ENCODE data around the gene DECR2.
"Not testable (repeated sequence)": the region's sequence is repeated elsewhere in the genome, so short reads cannot be mapped to it uniquely, and the experiment has no call there.

DECR2 gene

DNA sequence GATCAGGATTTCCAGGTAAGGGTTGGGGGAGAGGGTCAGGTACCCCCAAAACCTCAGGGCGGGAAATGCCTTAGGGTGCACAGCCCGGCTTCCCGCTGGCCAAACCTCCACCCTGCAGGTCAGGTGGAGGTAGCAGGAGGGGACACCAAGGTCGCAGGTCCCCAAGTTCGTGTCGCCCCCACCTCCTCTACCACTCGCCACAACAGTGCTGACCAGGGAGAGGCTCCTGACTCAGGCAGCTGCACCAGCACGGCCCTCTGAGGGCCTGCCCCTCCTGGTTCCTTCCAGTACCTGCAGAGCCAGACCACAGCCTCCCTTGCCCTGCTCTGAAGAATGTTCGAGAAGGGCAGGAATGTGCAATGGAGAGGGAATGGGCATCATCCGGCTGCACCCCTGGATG is 35.2 kb upstream of the DECR2 start:
- in situ Hi-C loops (cut with MboI; ENCODE audit: low sequenced_read_pairs): no loop called here

DNA sequence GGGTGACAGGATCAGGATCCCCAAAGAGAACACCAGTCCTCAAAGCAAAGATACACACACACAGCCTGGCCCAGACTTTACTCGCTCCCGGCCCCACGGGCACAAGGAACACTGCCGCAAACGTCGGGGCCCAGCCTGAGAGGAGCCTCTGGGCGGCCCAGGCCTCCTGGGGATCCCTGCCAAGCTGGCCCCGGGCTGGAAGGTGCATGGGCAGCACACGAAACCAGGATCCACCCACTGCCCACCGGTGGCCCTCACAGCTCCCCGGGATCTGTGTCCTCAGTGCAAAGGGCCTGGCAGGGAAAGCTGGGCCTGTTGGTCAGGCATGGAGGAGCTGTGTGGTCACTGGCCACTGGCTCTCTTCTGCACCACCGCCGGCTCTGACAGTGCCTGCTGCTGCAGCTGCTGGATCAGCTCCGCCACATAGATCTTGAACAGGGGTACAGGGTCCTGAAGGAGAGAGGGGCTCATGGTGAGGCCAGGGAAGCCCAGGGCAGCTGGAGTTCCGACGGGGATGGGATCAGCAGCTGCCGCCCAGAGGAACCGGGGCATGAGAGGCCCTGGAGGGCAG is 34.3 kb upstream of the DECR2 start:
- in situ Hi-C loops (cut with MboI; ENCODE audit: low sequenced_read_pairs): no loop called here

DNA sequence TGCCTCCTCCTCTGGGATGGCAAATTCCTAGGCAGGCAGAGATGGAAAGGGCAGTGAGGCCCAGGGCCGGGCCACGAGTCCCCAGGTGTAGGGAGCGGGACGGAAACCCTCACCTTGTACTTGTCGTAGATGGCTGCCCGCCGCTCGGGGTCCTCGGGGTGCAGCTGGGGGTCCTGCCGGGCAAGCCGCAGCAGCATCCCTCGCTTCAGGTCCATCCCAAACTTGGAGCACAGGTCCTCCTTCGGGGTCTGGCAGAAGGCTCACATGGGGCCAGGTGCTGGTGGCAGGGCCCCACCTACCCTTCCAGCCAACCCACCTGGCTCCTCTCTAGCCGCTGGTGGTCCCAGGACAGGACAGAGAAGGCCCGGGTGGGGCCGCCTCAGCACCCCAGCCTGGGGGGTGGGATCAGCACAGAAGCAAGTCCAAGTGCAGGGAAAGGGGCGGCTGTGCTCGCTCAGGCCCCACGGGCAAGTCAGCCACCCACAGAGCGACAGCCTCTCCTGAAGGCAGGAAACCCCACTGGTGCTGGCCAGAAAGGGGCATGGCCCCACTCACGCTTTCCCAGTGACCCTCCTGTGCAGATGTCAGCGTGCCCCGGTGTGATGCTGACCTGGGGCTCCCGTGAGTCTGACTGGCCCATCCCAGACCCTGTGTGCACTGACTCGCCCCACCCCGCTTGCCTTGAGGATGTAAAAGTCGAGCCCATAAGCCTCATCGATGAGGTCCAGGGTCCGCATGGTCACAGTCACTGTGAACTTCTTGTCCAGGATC is 33.1 kb upstream of the DECR2 start:
- in situ Hi-C loops (cut with MboI; ENCODE audit: low sequenced_read_pairs): no loop called here

DNA sequence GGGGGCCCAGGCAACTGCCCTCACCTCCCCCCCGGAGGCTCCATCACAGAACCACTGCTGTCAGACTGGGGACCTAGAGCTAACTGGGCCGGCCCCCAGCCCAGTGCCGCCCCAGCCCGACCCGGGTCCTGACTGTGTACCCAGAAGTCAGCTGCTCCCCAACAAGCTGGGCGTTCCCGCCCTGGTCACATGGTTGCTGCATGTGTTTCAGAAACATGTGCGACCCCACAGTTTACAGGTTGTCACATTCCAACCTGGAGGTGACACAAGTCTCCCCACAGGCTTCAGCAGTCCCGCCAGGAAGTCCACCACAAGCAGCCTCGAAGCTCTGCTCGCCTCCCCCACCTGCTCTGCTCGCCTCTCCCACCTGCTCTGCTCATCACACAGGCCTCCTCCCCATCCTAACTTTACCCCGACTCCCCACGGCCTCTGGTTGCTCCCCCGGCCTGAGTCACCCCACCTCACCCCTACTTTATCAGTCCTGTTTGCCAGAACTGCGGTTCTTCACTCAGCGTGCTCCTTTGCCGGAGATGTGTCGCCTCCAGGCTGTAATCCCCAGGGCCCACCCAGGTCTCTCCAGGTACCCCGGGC is 32.3 kb upstream of the DECR2 start:
- in situ Hi-C loops (cut with MboI; ENCODE audit: low sequenced_read_pairs): no loop called here

DNA sequence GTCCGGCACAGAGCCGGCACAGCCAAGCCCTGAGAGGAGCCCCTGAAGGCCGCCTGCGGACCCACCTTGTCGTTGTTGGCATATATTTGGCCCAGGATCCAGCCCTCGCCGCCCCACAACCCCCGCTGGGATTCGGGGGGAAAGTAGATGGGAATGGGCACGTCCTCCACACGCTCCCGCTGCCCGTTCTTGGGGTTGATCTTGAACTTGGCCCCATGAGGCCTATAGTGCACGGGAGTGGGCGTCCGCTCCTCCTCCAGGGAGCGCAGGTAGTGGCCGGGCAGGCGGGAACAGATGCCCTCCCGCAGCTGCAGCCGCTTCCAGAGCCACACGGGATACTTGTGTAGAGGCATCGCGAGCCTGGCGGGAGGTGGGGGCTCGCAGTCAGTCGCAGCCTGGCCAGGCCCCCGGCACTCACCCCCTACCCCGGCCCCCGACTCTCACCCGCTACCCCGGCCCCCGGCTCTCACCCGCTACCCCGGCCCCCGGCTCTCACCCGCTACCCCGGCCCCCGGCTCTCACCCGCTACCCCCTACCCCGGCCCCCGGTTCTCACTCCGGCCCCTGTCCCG is 31.7 kb upstream of the DECR2 start:
- in situ Hi-C loops (cut with MboI; ENCODE audit: low sequenced_read_pairs): no loop called here

DNA sequence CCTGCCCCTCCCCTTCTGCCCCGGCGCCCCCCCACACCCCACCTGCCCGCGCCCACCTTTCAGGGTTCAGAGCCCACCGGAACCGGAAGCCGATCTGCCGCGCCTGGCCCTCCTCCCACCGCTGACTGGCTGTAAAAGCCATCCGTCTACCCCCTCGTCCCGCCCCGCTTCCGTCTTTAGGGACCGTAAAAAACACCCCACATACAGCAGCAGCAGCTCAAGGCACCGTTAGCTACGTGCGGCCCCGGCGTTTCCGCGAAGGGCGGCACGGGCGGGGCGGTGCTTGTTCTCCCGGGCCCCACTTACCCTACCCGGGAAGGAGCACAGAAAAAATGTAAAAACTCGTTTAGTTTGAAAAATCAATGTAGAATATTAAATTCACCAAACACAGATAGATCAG is 31.2 kb upstream of the DECR2 start, which contains the start of gene MRPL28:
Gene MRPL28 (minus strand): TSS at position 96 of the 400 bp plus-strand sequence. CDS start 320 bp downstream, outside the sequence.
- in situ Hi-C loops (cut with MboI; ENCODE audit: low sequenced_read_pairs): no loop called here

DNA sequence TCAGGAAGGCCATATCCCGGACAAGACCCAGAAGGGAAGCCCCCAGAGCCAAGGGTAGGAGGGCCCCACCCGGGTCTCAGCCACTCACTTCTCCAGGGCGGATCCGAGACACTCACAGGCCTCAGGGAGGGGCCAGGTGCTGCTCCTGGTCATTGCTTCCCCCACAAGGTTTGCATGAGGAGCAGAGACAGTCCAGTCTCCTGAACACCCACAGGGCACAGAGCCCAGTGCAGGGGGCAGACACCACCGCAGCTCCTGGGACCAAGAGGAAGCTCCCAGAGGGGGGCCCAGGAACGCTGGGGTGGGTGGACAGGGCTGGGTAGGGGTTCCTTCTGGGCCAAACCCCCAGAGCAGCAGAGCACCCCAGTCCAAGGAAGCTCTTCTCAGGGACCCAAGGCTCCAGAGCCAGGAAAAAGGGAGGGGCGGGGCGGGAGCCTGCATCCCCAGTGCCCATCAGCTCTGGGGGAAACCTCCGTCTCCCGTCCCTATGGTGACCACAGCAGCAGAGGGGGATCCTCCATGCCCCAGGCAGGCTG is 30.6 kb upstream of the DECR2 start:
- in situ Hi-C loops (cut with MboI; ENCODE audit: low sequenced_read_pairs): no loop called here

DNA sequence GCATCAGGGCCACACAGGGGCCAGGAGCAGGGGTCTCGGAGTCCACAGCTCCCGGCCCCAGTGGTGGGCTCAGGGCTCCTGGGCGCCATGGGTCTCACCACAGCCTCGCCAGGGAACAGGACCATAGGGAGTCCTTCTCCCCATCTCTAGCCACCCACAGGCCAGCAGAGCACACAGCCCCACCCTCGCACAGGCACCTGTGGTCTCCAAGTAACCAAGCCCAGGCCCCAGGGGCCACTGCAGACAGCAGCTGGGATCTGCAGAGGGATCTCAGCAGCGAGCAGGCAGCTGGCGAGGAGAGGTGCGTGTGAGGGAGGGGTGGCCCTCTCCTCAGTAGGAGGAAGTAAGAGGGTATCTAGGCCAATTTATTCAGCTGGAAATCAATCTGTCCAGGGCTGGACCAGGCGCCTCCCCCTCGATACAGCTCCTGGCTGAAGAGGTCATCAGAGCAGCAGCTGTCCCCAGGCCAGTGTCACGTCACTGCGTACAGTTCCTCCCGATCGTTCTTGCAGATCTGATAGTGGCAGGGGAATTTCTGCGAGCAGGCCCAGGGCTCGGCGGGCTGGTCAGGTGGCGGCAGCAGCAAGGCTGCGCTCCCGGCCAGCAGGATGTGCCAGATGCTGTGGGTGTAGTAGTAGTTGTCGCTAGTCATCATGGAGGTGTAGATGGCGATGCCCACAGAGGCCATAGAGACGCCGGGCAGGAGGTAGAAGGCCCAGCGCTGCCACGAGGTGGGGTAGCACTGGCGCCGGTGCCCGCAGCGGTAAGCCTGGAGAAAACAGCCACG is 30.0 kb upstream of the DECR2 start:
- in situ Hi-C loops (cut with MboI; ENCODE audit: low sequenced_read_pairs): no loop called here

DNA sequence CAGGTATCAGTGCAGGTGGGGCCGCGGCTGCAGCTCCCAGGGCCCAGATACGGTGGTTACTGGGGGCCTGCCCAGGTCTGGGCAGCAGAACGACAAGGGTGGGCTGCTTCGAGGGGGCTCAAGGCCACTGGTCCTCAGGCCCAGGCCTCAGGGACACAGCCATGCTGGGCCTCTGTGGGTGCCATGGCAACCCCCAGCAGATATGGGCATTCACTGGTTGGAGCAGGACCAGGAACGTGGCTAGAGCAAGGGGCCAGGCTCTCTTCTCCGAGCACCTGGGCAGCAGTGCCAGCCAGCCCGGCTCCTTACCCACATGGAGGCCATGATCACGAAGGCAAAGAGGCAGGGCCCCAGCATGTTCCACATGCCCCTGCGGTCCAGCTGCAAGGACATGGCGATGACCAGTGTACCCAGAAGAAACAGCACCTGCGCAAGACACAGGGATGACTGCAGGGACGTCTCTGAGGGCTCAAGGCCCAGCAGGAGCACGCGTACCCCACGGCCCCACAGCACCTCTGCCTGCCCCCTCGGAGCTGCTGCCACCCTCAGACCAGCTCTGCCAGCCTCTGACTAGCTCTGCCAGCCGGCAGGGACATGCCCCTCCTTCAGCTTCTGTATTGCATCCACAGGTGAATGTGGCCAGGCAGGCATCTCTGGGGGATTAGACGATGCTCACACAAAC is 29.2 kb upstream of the DECR2 start:
- in situ Hi-C loops (cut with MboI; ENCODE audit: low sequenced_read_pairs): no loop called here

DNA sequence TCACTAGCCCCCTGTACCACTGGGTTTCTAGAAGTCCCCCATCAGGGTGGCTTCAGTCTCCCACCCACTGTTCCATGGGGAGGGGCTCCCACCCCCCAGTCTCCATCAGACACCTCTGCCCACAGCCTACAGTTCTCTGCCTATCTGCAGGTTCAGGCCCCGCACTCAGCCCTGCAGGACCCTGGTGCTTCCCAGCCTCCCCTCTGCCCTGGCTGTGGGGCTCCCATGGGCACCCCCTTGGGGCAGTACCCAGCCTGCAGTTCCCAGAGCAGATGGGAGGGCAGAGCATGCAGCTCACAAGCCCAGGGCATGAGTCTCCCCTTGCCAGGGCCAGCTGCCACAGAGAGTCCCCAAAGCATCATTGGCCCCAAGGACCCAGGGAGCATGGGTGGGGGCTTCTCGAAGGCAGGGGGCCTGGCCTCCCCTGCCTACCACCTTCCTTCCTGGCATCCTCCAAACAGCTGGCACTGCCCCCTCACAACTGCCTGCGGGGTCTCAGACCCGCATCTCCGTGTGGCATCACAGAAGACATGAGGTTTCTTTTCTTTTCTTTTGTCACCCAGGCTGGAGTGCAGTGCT is 28.6 kb upstream of the DECR2 start:
- in situ Hi-C loops (cut with MboI; ENCODE audit: low sequenced_read_pairs): no loop called here

DNA sequence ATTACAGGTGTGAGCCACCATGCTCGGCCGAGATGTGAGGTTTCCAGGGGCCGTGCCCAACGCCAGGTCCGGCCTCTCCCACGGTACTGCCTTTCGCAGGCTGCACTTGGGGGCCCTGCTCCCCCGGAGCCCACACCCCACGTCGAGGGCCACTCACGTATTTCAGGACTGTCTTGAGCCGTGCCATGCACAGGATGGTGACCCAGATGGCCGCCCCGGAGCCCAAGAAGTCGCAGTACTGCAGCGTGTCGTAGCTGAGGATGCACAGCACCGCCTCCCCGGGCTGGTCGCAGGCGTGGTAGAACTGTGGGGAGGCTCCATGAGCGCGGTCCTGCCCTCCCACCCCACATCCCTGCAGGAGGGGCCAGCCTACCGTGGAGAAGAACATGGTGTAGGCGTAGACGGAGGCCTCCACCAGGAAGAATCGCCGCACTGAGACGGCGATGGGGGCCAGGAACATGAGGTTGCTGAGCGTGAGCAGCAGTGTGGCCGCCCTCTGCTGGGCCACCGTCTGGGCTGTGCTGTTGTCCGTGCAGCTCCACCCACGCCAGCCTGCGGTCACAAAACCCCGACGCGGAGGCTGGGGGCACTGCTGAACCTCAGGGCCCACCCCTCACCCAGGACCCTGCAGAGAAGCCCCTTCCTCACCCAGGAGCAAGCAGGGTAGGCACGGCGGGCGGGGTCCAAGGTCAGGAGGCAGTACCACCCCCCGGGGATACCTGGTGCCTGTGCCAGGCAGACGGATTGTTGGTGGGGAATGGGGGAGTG is 27.7 kb upstream of the DECR2 start:
- in situ Hi-C loops (cut with MboI; ENCODE audit: low sequenced_read_pairs): no loop called here

DNA sequence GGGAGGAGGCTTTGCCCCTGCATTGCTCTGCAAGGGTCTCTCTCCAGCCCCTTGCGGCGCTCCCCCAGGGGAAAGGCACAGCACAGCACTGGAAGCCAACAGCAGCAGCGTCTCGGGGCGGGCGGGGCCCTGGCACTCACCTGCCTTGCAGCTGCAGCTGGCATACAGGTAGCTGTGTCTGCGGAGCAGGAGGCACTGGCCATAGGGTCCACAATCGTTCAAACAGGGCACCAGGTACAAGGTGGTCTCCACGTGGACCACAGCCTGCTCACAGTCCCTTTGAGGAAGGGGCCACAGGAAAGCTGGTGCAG is 27.1 kb upstream of the DECR2 start:
- in situ Hi-C loops (cut with MboI; ENCODE audit: low sequenced_read_pairs): no loop called here

DNA sequence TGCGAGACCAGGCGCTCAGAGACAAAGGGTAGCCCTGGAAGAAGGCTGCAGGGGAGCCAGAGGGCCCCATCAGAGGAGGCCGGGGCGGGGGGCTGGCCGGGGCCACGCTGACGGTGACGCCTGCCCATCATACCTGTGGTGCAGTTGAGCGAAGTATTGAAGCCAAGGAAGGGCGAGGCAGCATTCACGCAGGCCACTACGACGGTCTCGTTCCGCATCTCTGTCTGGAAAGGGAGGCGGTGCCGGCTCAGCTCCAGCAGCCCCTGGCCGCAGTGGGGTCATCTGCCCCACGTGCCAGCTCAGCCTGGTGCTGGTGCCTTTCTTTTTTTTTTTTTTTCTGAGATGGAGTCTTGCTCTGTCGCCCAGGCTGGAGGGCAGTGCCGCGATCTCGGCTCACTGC is 26.5 kb upstream of the DECR2 start:
- in situ Hi-C loops (cut with MboI; ENCODE audit: low sequenced_read_pairs): no loop called here

DNA sequence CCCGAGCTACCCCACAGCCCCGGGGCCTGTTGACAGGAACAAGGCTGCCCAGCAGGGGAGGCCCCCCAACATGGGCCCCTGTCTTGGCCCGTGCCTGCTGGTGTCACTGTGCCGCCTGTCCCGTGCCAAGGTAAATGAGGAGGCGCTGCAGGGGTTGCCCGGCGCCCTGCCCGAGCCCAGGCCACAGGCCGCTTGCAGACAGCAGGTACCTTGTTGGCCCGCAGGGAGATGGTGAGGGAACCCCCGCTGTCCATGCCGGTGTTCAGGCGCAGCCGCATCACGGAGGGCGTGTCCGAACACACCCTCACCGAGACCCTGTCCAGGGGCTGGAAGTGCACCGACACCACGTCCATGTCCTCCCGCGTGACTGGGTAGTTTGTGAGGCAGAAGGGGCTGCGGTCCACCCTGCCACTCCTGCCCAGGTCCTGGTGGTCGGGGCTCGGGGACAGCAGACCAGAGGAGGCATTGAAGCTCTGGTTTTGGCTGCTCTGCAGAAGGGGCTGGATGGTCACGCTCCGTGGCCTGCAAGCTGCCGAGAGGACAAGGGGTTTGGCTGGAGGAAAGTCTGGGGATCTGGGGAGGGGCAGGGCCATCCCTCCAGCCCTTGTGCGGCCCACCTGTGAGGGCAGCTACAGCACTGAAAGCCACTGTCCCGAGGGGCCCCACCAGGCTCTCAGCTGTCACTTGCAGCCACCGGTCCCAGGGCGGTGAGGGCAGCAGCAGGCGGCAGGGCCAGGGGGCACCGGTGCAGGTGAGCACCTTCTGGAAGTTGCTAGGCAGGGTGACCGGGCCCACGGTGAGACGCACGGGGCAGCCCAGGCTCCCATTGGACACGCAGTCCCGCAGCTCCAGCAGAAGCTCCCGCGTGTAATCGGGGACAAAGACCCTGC is 25.5 kb upstream of the DECR2 start:
- in situ Hi-C loops (cut with MboI; ENCODE audit: low sequenced_read_pairs): no loop called here

DNA sequence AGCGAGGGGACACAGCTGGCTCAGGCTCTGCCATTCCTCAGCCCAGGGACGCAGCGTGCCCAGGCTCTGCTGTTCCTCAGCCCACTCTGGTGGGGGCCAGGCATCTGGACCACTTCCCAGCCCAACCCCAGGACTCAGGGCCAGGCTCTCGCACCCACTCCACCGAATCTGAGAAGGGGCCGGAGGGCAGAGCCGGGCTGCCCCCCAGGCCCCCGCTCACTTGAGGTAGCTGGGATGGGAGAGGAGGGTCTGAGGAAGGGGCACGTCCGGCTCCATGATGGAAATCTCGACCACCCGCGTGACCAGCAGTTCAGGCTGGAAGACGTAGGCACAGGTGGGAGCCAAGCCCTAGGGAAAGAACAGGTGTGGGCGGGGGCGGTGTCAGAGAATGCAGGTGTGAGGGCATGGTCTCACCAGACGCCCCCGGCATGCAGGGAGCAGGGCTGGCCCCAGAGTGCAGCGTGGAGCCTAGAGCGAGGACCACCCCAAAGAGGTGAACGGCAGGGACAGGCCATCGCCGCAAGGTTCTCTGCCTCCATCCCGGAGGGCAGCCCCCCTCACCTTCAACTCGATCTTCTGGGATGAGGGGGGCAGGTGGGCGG is 24.8 kb upstream of the DECR2 start:
- in situ Hi-C loops (cut with MboI; ENCODE audit: low sequenced_read_pairs): no loop called here

DNA sequence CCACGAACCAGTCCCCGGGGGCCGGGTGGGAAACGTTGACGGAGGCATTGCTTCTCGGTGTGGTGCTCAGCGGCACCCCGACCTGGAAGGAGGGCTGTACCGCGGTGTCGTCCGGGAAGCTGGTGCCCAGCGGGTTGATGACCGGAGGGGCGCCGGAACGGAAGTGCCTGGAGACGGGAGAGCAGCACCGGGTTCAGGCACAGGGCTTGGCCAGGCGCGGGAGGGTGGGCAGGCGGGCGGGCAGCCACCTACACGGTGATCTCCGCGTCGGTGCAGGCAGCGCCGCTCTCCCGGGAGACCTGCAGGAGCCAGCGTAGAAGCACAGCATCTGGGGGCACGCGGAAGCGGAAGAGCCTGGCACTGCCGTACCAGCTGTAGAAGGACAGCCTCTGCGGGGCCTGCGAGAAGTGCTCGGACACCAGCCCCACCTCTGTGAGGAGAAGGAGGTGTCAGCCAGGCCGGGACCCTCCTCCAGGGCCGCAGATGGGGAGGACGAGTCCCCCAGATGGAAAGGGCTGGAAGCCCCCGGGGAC is 24.2 kb upstream of the DECR2 start:
- in situ Hi-C loops (cut with MboI; ENCODE audit: low sequenced_read_pairs): no loop called here

DNA sequence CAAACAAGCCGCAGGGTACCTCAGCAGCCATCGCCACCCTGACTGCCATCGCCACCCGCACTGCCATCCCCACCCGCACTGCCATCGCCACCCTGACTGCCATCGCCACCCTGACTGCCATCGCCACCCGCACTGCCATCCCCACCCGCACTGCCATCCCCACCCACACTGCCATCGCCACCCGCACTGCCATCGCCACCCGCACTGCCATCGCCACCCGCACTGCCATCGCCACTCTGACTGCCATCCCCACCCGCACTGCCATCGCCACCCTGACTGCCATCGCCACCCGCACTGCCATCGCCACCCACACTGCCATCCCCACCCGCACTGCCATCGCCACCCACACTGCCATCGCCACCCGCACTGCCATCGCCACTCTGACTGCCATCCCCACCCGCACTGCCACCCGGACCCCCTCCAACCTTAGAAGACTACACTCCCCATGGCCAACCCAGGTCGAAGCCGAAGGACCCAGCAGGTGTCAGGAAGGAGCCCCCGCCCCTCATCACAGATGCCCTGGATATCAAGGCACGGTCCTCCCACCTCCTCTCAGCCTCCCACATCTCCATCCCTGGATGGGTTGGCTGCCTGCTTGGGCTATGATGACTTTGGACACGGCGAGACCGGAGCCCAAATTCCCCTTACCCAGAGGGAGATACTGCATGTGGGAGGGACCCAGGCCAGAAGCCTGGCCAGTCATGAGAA is 23.4 kb upstream of the DECR2 start:
- in situ Hi-C loops (cut with MboI; ENCODE audit: low sequenced_read_pairs): not testable (repeated sequence)

Data from hTERT RPE-1 (cell line).